Measurements from ENCODE around the gene ACP1.

ACP1 gene

GRCh38 chr2:282371-283263 lies 17.9 kb downstream of the ACP1 start:
- DNase-seq, result no peak

DNA sequence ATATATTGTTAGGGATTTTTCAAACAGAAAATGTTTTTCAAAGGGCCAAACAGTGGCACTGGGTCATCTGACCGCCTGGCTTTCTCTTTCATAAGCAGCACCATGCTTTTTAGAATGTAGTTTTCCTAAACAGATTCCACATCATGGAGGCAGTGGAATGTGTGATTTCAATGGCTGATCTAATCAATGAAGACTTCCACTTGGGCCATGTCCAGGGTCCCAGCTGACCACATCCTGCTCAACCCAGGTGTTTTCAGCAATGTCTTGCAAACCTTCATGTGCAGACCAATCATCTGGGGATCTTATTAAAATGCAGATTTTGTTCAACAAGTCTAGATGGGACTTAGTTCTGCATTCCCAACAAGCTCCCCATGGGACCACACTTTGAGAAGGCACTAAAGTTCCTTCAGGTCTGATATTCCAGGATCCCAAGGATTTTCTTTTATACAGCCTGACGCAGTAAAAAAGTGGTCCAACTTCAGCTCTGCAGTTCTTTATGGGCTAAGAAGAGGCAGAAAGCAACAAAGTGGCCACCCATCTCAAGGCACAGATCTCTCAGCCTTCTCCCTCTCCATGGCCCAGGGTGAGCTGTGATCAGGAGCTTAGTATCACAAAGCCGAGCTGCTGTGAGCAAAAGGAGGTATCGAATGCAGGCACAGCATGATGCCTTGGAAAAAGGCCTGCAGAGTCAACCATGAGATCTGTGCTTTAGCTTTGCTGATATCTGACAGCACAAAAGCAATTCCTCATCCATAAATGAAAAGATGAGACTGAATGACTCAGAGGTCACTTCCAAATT lies 19.4 kb downstream of the ACP1 start:
- DNase-seq, result no peak

DNA sequence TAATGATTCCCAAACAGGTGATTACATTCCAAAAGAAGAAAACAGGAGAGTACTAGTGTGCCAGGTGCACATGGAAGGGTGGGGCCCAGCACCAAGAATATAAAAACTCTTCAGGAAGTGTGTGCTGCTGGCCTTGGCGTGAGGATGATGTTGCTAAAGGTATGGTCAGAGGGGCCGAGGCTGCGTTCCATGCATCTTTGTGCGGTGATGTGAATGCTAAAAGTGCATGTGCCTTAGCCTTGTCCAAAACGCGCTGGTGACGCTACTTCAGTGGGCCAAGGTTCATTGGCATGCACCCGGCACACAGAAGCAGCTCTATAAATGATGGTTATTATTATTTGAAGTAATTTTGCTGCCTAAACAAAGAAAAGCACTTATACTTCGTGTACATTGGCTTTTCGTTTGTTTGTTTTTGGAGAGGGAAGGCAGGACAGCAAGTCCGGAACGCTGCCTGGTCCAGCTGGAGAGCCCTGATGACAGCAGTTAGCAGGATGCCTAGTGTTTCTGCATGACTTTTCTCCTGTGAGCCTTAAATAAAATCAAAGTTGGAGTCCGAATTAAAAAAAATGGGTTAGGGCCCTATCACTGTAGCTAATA lies 20.2 kb downstream of the ACP1 start:
- no peak for DNase-seq

- no peak for DNase-seq
Observed at GRCh38 chr2:285531-285930, 20.8 kb downstream of the ACP1 start.

DNA sequence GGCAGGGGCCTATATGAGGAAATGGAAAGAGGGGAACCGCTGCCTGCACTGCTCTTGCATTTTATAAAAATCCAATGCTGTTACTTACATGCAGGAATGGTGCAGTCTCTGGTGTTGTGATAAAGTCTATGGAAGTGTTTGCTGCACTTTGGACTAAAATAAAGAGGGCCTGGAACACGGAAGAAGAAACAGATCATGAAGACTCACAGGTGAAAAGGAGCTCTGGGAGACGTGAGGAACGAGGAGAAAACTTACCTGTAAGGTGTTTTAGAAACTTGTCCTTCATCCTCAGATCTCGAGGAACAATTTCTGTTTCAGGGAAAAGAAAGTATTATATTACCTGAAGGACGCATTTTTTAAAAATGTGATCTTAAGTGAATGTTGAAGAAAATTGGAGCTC lies 21.3 kb downstream of the ACP1 start:
- DNase-seq, result no peak

DNA sequence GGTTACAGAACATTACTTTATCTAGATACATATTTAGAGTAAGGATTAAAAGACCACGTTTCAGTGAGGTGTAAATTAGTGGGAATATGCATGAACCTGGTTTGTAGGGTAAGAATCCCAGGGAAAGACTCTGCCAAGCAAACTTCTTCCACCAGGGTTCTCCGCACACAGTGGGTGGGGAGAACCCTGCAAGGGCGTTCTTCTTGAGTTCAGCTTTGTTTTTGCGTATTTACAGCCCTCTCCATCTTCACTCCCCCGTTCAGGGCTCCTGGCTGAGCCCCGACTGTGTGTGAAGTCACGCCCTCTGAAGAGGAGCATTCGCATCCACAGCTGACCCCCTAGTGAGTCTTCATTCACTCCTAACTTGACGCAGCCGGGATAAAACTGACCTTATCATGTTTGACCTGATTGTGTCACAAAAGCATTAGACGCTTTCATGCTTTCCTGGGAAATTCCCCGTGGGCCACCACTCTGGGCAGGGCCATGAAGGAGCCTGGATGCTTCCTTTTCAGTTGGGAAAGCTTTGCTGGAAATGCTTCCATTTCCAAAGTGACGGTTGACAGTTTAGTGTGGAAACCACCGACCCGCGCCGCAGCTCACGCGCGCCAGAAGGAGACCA lies 22.1 kb downstream of the ACP1 start:
- DNase-seq, result no peak

GRCh38 chr2:287471-287885 lies 22.7 kb downstream of the ACP1 start:
- no peak for DNase-seq

DNA sequence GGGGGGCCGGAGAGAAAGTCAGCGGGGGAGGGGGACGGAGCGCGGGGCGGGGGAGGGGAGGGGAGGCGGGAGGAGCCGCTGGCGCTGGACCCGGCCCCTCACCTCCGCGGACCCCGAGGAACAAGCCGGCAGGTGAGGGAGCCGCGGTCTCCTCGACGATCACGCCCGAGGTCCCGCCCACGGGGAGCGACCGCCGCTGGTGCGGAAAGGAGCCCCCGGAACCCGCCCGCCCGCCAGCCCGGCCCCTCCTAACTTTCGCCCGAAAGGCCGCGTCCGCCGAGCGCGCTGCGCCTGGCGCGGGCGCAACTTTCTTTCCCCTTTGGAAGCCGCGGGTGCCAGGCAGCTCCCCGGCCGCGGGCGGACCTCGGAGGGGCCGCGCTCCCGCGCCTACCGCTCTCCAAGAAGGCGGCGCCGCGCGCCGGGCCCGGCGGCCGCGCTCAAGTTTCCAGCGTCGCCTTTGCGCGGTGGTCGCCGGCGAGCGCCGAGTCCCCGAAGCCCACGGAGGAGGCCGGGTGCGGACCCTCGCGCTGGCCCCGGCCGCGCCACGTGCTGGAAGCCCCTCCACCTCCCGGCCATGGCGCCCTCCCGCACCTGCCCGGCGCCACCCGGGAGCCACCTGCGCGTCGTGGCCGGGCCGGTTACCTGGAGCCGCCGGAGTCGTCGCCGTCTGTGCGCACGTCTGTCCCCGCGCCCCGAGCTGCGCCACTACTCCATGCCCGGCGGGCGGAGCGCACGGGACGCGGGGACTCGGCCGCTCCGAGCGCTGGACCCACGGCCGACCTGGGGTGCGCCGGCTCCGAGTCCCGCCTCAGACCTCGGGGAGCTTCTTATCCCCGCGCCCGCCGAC lies 23.4 kb downstream of the ACP1 start, which contains the start of gene ALKAL2:
Gene ALKAL2, minus strand, starts transcription at position 181 of the 847 bp plus-strand sequence. CDS start 256 bp downstream, outside the sequence.
- no peak for DNase-seq

DNA sequence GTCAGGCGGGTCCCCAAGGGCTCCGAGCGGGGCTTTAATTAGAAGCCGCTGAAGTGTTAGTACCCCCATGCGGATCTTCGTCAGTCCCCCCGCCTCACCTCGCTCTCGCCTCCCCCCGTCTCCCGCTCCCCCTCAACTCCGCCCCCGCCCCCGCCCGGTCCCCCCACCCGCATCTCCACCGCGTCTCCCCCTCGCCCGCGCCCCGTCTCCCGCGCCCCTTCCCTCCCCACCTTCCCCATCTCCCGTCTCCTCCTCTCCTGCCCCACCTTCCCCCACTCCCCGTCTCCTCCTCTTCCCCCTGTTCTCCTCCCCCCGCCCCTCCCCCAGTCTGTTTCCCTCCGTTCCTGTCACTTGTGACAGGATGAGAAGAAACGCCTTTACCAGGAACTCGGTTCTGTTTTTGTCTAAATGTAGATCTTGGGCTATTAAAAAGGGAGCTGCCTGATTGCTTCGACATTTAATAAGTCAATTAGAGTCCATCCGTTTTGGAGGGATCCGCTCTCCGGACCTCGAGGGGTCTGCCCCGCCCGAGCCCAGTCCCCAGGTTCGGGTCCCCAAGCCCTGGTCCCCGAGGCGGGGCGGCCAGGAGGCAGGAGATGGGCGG lies 24.1 kb downstream of the ACP1 start:
- no peak for DNase-seq

DNA sequence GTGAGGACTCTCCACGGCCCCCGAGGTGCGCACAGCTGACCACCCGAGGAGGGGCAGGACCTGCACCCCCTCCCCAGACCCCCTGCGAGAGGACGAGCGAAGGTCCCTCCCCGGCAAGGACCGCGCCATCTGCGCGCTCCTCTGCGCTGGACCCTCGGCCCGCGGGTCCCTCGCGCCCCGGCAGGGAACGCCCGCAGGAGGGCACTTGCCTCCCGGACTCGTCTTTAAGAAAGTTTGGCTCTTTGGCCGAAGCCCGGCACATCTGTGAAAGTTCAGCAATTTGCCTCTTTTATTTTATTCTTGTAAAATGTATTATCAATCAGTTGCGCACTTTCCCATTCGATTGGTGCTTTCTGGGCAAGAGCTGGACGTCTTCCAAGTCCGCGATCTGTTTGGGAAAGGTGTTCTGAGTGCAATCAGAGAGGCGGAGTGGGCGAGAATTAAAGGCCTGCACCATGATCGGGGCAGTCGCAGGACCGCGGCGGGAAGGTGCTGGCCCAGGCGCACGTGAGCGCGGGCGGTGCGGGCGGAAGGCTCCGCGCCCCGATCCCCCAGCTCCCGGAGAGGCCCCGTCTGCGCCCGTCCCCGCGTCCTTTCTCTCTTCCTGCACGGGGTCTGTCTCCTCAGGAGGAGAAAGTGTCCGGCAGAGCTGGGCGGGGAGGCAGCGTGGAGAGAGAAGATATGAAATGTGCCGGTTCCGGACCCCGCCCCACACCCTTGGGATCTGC lies 24.8 kb downstream of the ACP1 start:
- no peak for DNase-seq

GRCh38 chr2:290090-290722 lies 25.5 kb downstream of the ACP1 start:
- peak; percentile 39 for DNase-seq

GRCh38 chr2:295090-295489 lies 30.3 kb downstream of the ACP1 start:
- no peak for DNase-seq

GRCh38 chr2:296354-296753 lies 31.6 kb downstream of the ACP1 start:
- DNase-seq, result no peak

DNA sequence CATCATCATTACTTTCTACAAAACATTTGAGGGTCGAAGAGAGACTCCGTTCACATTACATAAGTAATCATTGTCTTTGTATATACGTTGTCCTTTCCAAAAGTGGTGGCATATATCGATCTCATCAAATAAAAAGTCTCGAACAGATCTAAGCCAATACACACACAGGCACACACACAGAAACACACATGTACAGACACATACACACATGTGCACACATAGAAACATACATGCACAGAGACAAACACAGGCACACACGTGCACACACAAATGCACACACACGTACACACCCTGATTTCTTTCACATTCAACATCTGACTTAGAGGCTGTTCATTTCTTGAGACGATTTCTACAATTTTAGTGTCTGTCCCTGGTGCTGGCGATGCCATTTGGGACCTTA lies 40.6 kb downstream of the ACP1 start:
- no peak for DNase-seq

DNA sequence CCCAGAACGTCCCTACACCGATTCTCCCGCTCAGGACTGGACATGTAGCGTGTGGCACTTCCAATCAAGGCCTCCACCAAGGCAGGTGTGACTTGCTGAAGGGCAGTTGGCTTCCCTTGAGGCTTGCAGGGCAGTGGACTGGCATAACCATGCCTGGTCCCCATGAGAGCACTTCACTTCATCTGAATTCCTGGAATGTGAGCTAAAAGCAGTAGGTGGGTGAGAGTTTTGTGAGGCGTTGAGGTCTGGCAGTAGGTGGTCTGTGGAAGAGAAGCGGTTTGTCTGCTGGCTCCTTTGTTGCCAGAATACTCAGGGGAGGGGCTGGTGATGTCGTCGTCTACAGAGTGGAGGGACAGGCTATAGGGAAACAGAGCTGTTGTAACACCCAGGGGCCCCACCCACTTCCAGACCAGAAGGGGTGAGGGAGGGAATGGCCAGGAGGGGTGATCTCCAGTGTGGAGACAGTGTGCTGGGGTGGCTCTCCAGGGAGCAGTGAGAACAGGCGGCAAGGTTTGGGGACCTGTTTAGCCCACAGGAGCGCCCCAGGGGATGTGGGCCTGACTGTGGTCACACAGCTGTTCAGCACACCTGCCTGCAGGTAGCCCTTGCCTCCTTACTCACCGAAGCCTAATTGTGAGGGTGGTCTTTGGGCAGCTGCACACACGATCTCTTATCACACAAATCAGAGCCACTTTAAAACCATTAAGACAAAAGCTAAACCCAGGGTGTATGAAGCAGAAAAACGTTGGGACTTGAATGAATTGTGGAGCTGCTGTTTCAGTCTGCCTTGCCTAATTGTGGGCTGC lies 44.6 kb downstream of the ACP1 start:
- DNase-seq, result no peak

DNA sequence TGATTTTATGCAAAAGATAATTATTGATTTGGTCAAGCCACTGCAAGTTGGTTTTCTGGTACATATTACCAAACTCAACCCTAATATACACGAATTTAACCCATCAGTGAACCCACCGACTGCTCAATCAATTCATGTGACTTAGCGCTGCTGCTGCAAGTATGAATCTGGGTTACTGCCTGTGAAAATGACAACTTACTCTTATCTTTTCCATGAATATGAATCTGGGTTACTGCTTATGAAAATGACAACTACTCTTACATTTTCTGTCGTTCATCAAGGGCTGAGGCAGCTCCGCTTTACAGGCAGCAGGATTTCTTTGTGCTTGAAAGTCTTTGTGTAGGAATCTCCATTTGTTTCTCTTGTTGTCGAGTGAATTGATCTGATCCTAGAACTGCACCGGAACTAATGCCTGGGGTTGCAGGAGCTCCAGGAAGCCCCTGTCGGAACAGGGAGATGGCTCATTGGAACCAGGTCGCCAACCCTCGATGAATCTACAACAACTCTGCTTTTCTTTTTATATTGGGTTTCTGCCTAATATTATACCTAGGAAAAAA lies 45.3 kb downstream of the ACP1 start:
- no peak for DNase-seq

DNA sequence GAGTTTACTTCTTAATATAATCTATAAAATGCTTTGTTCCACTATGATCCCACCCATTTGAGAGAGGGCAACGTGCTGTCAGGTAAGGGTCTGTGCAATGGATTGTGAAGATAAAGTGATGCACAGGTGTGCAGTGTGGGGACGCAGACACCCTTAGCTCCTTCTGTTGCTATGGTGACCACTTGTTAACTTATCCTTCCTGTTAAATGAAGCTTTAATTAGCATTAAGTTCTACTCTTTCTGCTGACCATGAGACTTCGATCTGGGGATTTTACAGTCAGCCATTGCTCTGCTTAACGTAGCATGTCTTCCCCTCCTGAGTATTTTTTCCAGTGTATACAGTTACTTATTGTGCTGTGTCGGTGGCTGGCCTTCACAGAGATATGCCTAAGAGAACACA lies 46.2 kb downstream of the ACP1 start:
- no peak for DNase-seq

GRCh38 chr2:313991-314390 lies 49.2 kb downstream of the ACP1 start:
- DNase-seq, result no peak
